Measurements from ENCODE around the gene BRINP2. TPM values are rescaled to one million over a fixed set of nuclear protein-coding genes. Genes with fewer than 3 reads are reported as not detected.

The BRINP2 gene
- polyA plus RNA-seq, 2 of the 4 experiments (the other 2 are of a cell fraction): 0.04 to 0.09 TPM

DNA sequence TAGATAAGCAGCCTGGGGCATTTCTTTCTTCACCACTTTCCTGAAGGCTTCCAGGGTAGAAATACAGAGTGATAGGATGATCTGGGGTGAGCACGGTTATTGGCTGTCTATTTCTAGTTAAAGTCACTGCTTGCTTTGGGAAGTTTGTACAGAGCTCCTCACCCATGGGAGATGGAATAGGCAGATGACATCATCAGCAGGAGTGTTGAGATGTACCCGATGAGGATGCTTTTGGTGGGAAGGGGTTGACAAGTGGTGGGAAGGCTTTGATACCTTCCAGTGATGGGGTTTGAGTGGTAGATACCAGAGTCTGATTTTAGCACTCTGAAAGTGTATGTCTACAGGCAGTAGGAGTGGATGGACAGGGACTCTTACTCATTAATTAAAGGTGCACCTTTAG lies 112.6 kb downstream of the BRINP2 start:
- no peak for ATAC-seq
- TF ChIP-seq RCOR1 (IDR thresholded peaks at IDR 0.05; ENCODE audit: low read depth, low read length) (no peak), SREBF2 (IDR thresholded peaks at IDR 0.05) (no peak), ZC3H11A (IDR thresholded peaks at IDR 0.05) (no peak), CHD4 (IDR thresholded peaks at IDR 0.05; ENCODE audit: borderline replicate concordance) (no peak), NFE2L2 (conservative IDR thresholded peaks at IDR 0.05; ENCODE audit: low read length) (no peak)
- TF ChIP-seq, protein P1, sequence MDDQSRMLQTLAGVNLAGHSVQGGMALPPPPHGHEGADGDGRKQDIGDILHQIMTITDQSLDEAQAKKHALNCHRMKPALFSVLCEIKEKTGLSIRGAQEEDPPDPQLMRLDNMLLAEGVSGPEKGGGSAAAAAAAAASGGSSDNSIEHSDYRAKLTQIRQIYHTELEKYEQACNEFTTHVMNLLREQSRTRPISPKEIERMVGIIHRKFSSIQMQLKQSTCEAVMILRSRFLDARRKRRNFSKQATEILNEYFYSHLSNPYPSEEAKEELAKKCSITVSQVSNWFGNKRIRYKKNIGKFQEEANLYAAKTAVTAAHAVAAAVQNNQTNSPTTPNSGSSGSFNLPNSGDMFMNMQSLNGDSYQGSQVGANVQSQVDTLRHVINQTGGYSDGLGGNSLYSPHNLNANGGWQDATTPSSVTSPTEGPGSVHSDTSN (IDR thresholded peaks at IDR 0.05): no peak
- TF ChIP-seq, protein P2, sequence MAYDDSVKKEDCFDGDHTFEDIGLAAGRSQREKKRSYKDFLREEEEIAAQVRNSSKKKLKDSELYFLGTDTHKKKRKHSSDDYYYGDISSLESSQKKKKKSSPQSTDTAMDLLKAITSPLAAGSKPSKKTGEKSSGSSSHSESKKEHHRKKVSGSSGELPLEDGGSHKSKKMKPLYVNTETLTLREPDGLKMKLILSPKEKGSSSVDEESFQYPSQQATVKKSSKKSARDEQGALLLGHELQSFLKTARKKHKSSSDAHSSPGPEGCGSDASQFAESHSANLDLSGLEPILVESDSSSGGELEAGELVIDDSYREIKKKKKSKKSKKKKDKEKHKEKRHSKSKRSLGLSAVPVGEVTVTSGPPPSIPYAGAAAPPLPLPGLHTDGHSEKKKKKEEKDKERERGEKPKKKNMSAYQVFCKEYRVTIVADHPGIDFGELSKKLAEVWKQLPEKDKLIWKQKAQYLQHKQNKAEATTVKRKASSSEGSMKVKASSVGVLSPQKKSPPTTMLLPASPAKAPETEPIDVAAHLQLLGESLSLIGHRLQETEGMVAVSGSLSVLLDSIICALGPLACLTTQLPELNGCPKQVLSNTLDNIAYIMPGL (CRISPR knock-in tag; IDR thresholded peaks at IDR 0.05; ENCODE audit: borderline replicate concordance): no peak
- Histone ChIP-seq H3K4me3 (no peak overlapping the region), H3K4me1 (no peaks in the 10 kb centered on the region), H3K9me3 (no peaks in the 10 kb centered on the region), H3K4me2 (no peak overlapping the region), H3K27ac (no peak overlapping the region)
- ChIA-PET CTCF (no interaction called here), POLR2A (no interaction called here)
- WGBS (ENCODE audit: missing lambda C conversion rate): 10% methylated on average over 2 of the region's 2 CpGs
- DNase-seq (ENCODE audit: low read depth in 1 of 2, low spot score in 1 of 2): no peak
- no peak for FAIRE-seq

DNA sequence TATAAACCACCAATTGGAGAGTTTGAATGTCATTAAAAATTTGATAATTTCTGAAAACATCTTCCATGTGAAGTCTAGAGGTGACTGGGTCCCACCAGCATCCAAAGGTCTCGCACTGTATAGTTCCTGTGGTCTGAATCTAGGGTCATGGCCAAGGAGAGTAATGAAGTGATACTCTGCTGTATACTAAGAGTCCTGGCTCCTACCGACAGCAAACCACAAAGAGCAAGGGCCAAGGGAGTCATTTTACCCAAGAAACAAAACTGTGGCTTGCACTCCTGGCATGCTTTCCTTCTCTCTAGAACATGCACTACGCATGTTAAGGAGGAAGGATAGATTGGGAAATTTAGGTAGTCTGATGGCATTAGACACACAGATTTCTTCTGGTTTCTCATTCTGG lies 115.6 kb downstream of the BRINP2 start:
- Histone ChIP-seq H3K27ac (no peak overlapping the region), H3K4me1 (no peaks in the 10 kb centered on the region), H3K4me2 (no peak overlapping the region), H3K9me3 (no peaks in the 10 kb centered on the region), H3K4me3 (no peak overlapping the region)
- DNase-seq (ENCODE audit: low read depth in 1 of 2, low spot score in 1 of 2) (no peak), FAIRE-seq (no peak), ATAC-seq (no peak)
- POLR2A ChIA-PET: no interaction called here
- 74% methylated on average over 3 of the region's 3 CpGs for WGBS (ENCODE audit: missing lambda C conversion rate)
- TF ChIP-seq NPAS2 (CRISPR knock-in tag; IDR thresholded peaks at IDR 0.05; ENCODE audit: borderline replicate concordance) (no peak), TP53 (CRISPR knock-in tag; IDR thresholded peaks at IDR 0.05) (no peak), MYC (IDR thresholded peaks at IDR 0.05; ENCODE audit: borderline replicate concordance, low read length) (no peak), HDAC2 (IDR thresholded peaks at IDR 0.05) (no peak), EHF (CRISPR knock-in tag; IDR thresholded peaks at IDR 0.05) (no peak), HOXB13 (CRISPR knock-in tag; IDR thresholded peaks at IDR 0.05; ENCODE audit: low read depth) (no peak), RCOR1 (IDR thresholded peaks at IDR 0.05; ENCODE audit: low read depth, low read length) (no peak), GATA3 (IDR thresholded peaks at IDR 0.05; ENCODE audit: borderline replicate concordance) (no peak), CHD2 (IDR thresholded peaks at IDR 0.05; ENCODE audit: low read length, partially characterized antibody) (no peak), KDM5A (IDR thresholded peaks at IDR 0.05) (no peak), CBX2 (IDR thresholded peaks at IDR 0.05; ENCODE audit: borderline replicate concordance, low read depth) (no peak), POLR2AphosphoS2 (conservative IDR thresholded peaks at IDR 0.05; ENCODE audit: low read length) (no peak)
- TF ChIP-seq, protein P3, sequence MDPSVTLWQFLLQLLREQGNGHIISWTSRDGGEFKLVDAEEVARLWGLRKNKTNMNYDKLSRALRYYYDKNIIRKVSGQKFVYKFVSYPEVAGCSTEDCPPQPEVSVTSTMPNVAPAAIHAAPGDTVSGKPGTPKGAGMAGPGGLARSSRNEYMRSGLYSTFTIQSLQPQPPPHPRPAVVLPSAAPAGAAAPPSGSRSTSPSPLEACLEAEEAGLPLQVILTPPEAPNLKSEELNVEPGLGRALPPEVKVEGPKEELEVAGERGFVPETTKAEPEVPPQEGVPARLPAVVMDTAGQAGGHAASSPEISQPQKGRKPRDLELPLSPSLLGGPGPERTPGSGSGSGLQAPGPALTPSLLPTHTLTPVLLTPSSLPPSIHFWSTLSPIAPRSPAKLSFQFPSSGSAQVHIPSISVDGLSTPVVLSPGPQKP (IDR thresholded peaks at IDR 0.05; ENCODE audit: low read depth, low read length): no peak
- TF ChIP-seq, protein P4, sequence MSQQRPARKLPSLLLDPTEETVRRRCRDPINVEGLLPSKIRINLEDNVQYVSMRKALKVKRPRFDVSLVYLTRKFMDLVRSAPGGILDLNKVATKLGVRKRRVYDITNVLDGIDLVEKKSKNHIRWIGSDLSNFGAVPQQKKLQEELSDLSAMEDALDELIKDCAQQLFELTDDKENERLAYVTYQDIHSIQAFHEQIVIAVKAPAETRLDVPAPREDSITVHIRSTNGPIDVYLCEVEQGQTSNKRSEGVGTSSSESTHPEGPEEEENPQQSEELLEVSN (IDR thresholded peaks at IDR 0.05; ENCODE audit: borderline replicate concordance, low read depth): no peak
- CTCF ChIA-PET: interaction anchor here (0.6 kb wide), 2 partner anchors 203 to 1979 kb away, joined by 4 read pairs; no protein-coding TSS in a partner anchor

DNA sequence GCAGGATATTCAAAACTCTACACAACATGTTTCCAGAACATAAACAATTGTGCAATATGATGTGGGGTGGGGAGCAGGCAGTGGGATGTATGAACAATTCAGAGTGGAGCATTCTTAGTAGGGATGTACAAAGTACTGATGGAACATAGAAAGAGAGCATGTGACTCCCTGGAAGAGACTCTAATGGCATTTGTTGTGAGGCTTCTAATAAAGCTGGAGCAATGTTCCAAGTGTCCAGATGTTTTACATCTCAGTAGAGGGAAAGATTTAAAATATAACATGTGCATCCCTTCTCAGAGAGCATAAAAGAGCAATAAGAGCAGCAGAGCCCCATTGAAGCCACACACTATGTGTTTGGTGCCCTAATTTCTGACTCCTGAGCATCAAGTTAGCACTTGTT lies 116.5 kb downstream of the BRINP2 start:
- DNase-seq (ENCODE audit: low read depth in 1 of 2, low spot score in 1 of 2): no peak
- TF ChIP-seq EHMT2 (IDR thresholded peaks at IDR 0.05; ENCODE audit: low read depth): no peak
- TF ChIP-seq, protein P5, sequence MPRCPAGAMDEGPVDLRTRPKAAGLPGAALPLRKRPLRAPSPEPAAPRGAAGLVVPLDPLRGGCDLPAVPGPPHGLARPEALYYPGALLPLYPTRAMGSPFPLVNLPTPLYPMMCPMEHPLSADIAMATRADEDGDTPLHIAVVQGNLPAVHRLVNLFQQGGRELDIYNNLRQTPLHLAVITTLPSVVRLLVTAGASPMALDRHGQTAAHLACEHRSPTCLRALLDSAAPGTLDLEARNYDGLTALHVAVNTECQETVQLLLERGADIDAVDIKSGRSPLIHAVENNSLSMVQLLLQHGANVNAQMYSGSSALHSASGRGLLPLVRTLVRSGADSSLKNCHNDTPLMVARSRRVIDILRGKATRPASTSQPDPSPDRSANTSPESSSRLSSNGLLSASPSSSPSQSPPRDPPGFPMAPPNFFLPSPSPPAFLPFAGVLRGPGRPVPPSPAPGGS (IDR thresholded peaks at IDR 0.05): no peak
- no peak for TF ChIP-seq PHF8 (IDR thresholded peaks at IDR 0.05; ENCODE audit: borderline replicate concordance, low read depth)
- no peak for TF ChIP-seq ZFP36 (IDR thresholded peaks at IDR 0.05; ENCODE audit: borderline replicate concordance, partially characterized antibody)
- no peak for TF ChIP-seq ZNF302 (CRISPR knock-in tag; IDR thresholded peaks at IDR 0.05)
- no peak for TF ChIP-seq CEBPB (IDR thresholded peaks at IDR 0.05)
- no peak for TF ChIP-seq NR3C1 (IDR thresholded peaks at IDR 0.05)
- TF ChIP-seq, protein P6, sequence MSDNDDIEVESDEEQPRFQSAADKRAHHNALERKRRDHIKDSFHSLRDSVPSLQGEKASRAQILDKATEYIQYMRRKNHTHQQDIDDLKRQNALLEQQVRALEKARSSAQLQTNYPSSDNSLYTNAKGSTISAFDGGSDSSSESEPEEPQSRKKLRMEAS (IDR thresholded peaks at IDR 0.05): no peak
- TF ChIP-seq SREBF2 (IDR thresholded peaks at IDR 0.05): no peak
- no peak for TF ChIP-seq HEYL (CRISPR knock-in tag; IDR thresholded peaks at IDR 0.05)
- no peak for TF ChIP-seq NFE2L2 (conservative IDR thresholded peaks at IDR 0.05; ENCODE audit: low read length)
- no peak for TF ChIP-seq CBX8 (IDR thresholded peaks at IDR 0.05)
- no peak for TF ChIP-seq ZC3H11A (IDR thresholded peaks at IDR 0.05)
- no peak for TF ChIP-seq GATA3 (IDR thresholded peaks at IDR 0.05; ENCODE audit: borderline replicate concordance)
- H3K27ac ChIP-seq: no peak overlapping the region
- no peak overlapping the region for H3K4me3 ChIP-seq
- ATAC-seq: no peak
- POLR2A ChIA-PET: no interaction called here
- FAIRE-seq: no peak
- H3K4me1 ChIP-seq: no peaks in the 10 kb centered on the region
- H3K4me2 ChIP-seq: no peak overlapping the region
- CTCF ChIA-PET: no interaction called here
- no peaks in the 10 kb centered on the region for H3K9me3 ChIP-seq

Measured in A549 (cell line).